HCT116 (cell line): Measurements from ENCODE around the gene RAD51AP1. TPM values are rescaled to one million over a fixed set of nuclear protein-coding genes. Genes with fewer than 3 reads are reported as not detected.

Experiments
- ATAC-seq: fragments of 200-7000 bp; cut with Tn5 transposase; 2 replicates; pipeline ENCODE4 v1.9.1; 2020; ENCODE audit warnings: mild to moderate bottlenecking, moderate library complexity
- BruUV-seq: library from RNA; stranded (reverse); fragments of 400-500 nt; replicated peaks from 2 replicates; lab custom pipeline; 2021; lab: Mats Ljungman, UMichigan
- CTCF ChIA-PET: fragments of 300-600 bp; sonication (Branson Sonifier 250); formaldehyde crosslinking; loops from one replicate; lab custom pipeline; 2021; ENCODE audit warnings: antibody characterized with exemption; lab: Charles Lee
- POLR2A ChIA-PET: fragments of 300-600, 350-600 bp; sonication (Branson Sonifier 250); formaldehyde crosslinking; loops from one replicate; lab custom pipeline; 2021; ENCODE audit warnings: antibody characterized with exemption; lab: Charles Lee
- RAD21 ChIA-PET, 2 experiments: fragments of 300-600 bp; sonication (Branson Sonifier 250); formaldehyde crosslinking; loops; one replicate each; lab custom pipeline; 2023; ENCODE audit warnings: low total read pairs in 2 of 2; ENCODE audit not compliant: uncharacterized antibody in 2 of 2, unreplicated experiment in 2 of 2, low non-redundant PET in 1 of 2; lab: Charles Lee
- DNase-seq: peaks from one replicate; pipeline ENCODE4 v3.0.0-alpha.2; 2010; ENCODE audit warnings: low read depth, low spot score
- H2AFZ ChIP-seq: fragments of 200-600 bp; shearing (Covaris generic), sonication (generic); 2 replicates; pipeline ENCODE4 v1.6.1; 2017; ENCODE audit warnings: low read depth, mixed run types, mixed read lengths, antibody characterized with exemption, low read length; ENCODE audit not compliant: poor library complexity, severe bottlenecking
- H3K27ac ChIP-seq: 2 replicates; pipeline ENCODE4 v1.5.1; 2012; ENCODE audit warnings: low read depth, low read length
- H3K27me3 ChIP-seq: fragments of 200-600 bp; sonication (generic); 2 replicates; pipeline ENCODE4 v1.6.1; 2016; ENCODE audit warnings: mixed run types, low read length, mixed read lengths; ENCODE audit not compliant: insufficient read depth
- H3K36me3 ChIP-seq, 2 experiments: fragments of 200-500 bp in 1 of 2; fragments of 200-600 bp in 1 of 2; sonication (Bioruptor generic) in 1 of 2; sonication (generic) in 1 of 2; 2 replicates each; pipeline versions ENCODE4 v1.5.1 to v1.6.1; 2014 to 2016; ENCODE audit warnings: low read length in 2 of 2, inconsistent platforms in 1 of 2, mixed read lengths in 1 of 2, mixed run types in 1 of 2; ENCODE audit not compliant: insufficient read depth in 2 of 2, control insufficient read depth in 1 of 2
- H3K4me1 ChIP-seq, 2 experiments: fragments of 200-600 bp in 1 of 2; sonication (generic) in 1 of 2; 2 replicates each; pipeline versions ENCODE4 v1.5.1 to v1.6.1; 2012 to 2017; ENCODE audit warnings: low read length in 2 of 2, inconsistent platforms in 1 of 2, mild to moderate bottlenecking in 1 of 2, mixed read lengths in 1 of 2, mixed run types in 1 of 2, moderate library complexity in 1 of 2; ENCODE audit not compliant: insufficient read depth in 2 of 2, control insufficient read depth in 1 of 2
- H3K4me2 ChIP-seq: fragments of 200-600 bp; sonication (generic); 2 replicates; pipeline ENCODE4 v1.6.1; 2017; ENCODE audit warnings: mixed run types, low read length, mixed read lengths
- H3K4me3 ChIP-seq, 2 experiments: fragments of 200-600 bp in 1 of 2; sonication (generic) in 1 of 2; replicated peaks in 1 of 2; 2 replicates each; pipeline ENCODE4 v1.5.1; 2011 to 2016; ENCODE audit warnings: low read length in 2 of 2, control low read depth in 1 of 2, low read depth in 1 of 2, mild to moderate bottlenecking in 1 of 2, mixed read lengths in 1 of 2, mixed run types in 1 of 2
- H3K79me2 ChIP-seq: fragments of 200-600 bp; sonication (generic); 2 replicates; pipeline ENCODE4 v1.6.1; 2017; ENCODE audit warnings: mild to moderate bottlenecking, mixed run types, low read length, moderate library complexity, mixed read lengths; ENCODE audit not compliant: insufficient read depth
- H3K9ac ChIP-seq: fragments of 200-600 bp; sonication (generic); 2 replicates; pipeline ENCODE4 v1.6.1; 2016; ENCODE audit warnings: low read length, mixed read lengths
- H3K9me2 ChIP-seq: fragments of 200-600 bp; sonication (generic), shearing (Covaris generic); 2 replicates; pipeline ENCODE4 v1.6.1; 2017; ENCODE audit warnings: mixed run types, mild to moderate bottlenecking, moderate library complexity; ENCODE audit not compliant: insufficient read depth
- H3K9me3 ChIP-seq, 2 experiments: fragments of 200-500 bp in 1 of 2; fragments of 200-600 bp in 1 of 2; sonication (Bioruptor generic) in 1 of 2; sonication (generic) in 1 of 2; 2 replicates each; pipeline ENCODE4 v1.6.1; 2014 to 2017; ENCODE audit warnings: low read length in 2 of 2, mixed read lengths in 2 of 2, inconsistent platforms in 1 of 2, low read depth in 1 of 2, mild to moderate bottlenecking in 1 of 2, mixed run types in 1 of 2, moderate library complexity in 1 of 2; ENCODE audit not compliant: control insufficient read depth in 1 of 2, insufficient read depth in 1 of 2
- H4K20me1 ChIP-seq: fragments of 200-600 bp; sonication (generic), shearing (Covaris generic); 2 replicates; pipeline ENCODE4 v1.6.1; 2017; ENCODE audit warnings: mixed run types, mild to moderate bottlenecking, moderate library complexity; ENCODE audit not compliant: insufficient read depth
- CBX3 ChIP-seq: IDR thresholded peaks from 2 replicates; pipeline ENCODE4 v1.6.1; 2012; ENCODE audit warnings: low read depth
- EGR1 ChIP-seq: IDR thresholded peaks from 2 replicates; pipeline ENCODE4 v1.6.1; 2012; ENCODE audit warnings: low read depth
- JUND ChIP-seq: IDR thresholded peaks from 2 replicates; pipeline ENCODE4 v1.6.1; 2012
- POLR2A ChIP-seq: IDR thresholded peaks from 2 replicates; pipeline ENCODE4 v1.7.0; 2011; ENCODE audit warnings: borderline replicate concordance; ENCODE audit not compliant: insufficient read depth, insufficient read length; ENCODE audit errors: extremely low read depth
- POLR2AphosphoS5 ChIP-seq: IDR thresholded peaks from 2 replicates; pipeline ENCODE4 v1.6.1; 2011; ENCODE audit warnings: mild to moderate bottlenecking, low read depth, low read length, moderate library complexity
- RAD21 ChIP-seq: IDR thresholded peaks from 2 replicates; pipeline ENCODE4 v1.6.1; 2012; ENCODE audit warnings: low read depth, mild to moderate bottlenecking
- SIN3A ChIP-seq: IDR thresholded peaks from 2 replicates; pipeline ENCODE4 v1.6.1; 2012; ENCODE audit warnings: low read depth
- SP1 ChIP-seq: IDR thresholded peaks from 2 replicates; pipeline ENCODE4 v1.6.1; 2012; ENCODE audit warnings: low read depth
- SRF ChIP-seq: IDR thresholded peaks from 2 replicates; pipeline ENCODE4 v1.6.1; 2012; ENCODE audit warnings: low read depth
- TCF7L2 ChIP-seq: IDR thresholded peaks from 2 replicates; pipeline ENCODE4 v1.7.0; 2011; ENCODE audit warnings: borderline replicate concordance, inconsistent platforms; ENCODE audit not compliant: insufficient read depth, insufficient read length; ENCODE audit errors: extremely low read depth
- YY1 ChIP-seq: IDR thresholded peaks from 2 replicates; pipeline ENCODE4 v1.6.1; 2011; ENCODE audit warnings: low read length, low read depth, moderate library complexity, mild to moderate bottlenecking; ENCODE audit not compliant: insufficient replicate concordance; ENCODE audit errors: extremely low read depth
- ZFX ChIP-seq: fragments of 450-650 bp; IDR thresholded peaks from 2 replicates; pipeline ENCODE4 v1.6.1; 2017
- ZNF274 ChIP-seq: fragments of 200-500 bp; sonication (Bioruptor generic); IDR thresholded peaks from 2 replicates; pipeline ENCODE4 v1.6.1; 2014; ENCODE audit warnings: mild to moderate bottlenecking, low read depth, low read length, inconsistent platforms
- intact Hi-C: fragments of 100-400 bp; cut with micrococcal nuclease; formaldehyde crosslinking; loops from 2 replicates; pipeline ENCODE4 v1.10.0; 2022
- total RNA-seq: library from RNA; stranded (reverse); gene quantifications from one replicate; pipeline ENCODE4 v1.2.1, GENCODE V29; 2021; ENCODE audit not compliant: unreplicated experiment
- TF ChIP-seq, protein P1 (sequence below): IDR thresholded peaks from 2 replicates; pipeline ENCODE4 v1.6.1; 2012
- TF ChIP-seq, protein P2 (sequence below): IDR thresholded peaks from 2 replicates; pipeline ENCODE4 v1.6.1; 2012; ENCODE audit warnings: low read depth

The RAD51AP1 gene
- total RNA-seq, 1 experiment from 2014 or later = 28.2 TPM

DNA sequence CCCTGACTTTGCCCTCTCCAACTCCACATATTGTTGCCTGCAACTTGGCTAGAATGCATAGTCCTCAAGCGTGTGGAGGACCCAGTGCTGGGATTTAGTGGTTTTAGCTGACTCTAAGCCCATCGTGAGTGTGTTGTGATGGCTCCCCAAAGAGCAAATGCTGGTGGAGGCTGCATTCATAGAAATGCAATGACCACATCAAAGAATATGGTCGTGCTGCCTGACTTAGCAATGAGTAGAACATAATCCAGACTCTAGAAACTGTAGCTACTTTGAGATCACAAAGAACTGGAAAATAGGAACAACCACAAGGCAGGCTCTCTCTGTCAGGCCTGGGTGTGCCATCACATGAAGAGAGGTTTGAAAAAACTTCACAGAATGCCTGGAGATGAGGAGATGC lies 24.6 kb downstream of the RAD51AP1 start:
- TF ChIP-seq POLR2AphosphoS5 (no peak), EGR1 (no peak), SIN3A (no peak), SRF (no peak), JUND (no peak)
- TF ChIP-seq, protein P1, sequence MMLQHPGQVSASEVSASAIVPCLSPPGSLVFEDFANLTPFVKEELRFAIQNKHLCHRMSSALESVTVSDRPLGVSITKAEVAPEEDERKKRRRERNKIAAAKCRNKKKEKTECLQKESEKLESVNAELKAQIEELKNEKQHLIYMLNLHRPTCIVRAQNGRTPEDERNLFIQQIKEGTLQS = no peak
- no peak overlapping the region for H3K27ac ChIP-seq
- no peak overlapping the region for H3K9ac ChIP-seq
- ATAC-seq (no peak), DNase-seq (no peak)
- intact Hi-C loops = no loop called here
- no peak overlapping the region for H3K4me2 ChIP-seq
- no peaks in the 10 kb centered on the region for H3K9me2 ChIP-seq
- H2AFZ ChIP-seq = no peak overlapping the region
- POLR2A ChIA-PET = no interaction called here
- H3K79me2 ChIP-seq = no peaks in the 10 kb centered on the region
- BruUV-seq = no TSS peak
- peaks cover 3% of the 10 kb centered on the region in 2 experiments; a peak in 3 of 4 replicates for H3K36me3 ChIP-seq
- H3K9me3 ChIP-seq = no peaks in the 10 kb centered on the region
- H3K4me1 ChIP-seq = peaks cover 0 to 3% of the 10 kb centered on the region in 2 experiments; a peak in 1 of 4 replicates
- RAD21 ChIA-PET = no interaction called here
- CTCF ChIA-PET = no interaction called here
- H3K27me3 ChIP-seq = no peaks in the 10 kb centered on the region
- H4K20me1 ChIP-seq = no peaks in the 10 kb centered on the region
- H3K4me3 ChIP-seq = no peak overlapping the region

DNA sequence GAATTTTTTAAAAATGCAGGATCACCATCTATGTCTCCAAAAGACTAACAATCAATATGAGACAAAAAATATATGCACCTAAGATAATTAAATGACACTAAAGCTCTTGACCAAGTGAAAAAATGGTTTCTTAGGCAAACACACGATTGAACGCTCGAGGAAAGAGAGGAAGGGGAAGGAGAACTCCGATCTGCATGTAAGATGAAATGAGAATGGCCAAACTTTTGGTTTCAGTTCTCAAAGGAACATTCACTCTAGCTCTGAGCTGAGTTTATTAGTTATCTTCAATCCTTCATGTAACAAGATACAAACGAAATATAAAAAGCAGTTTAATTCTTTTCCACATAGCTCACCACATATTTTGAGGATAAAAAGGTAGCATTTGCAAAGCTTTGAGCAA lies 26.1 kb downstream of the RAD51AP1 start:
- ChIA-PET RAD21 (no interaction called here), CTCF (no interaction called here), POLR2A (no interaction called here)
- Histone ChIP-seq H3K9me3 (no peaks in the 10 kb centered on the region), H3K27me3 (no peaks in the 10 kb centered on the region), H3K79me2 (no peaks in the 10 kb centered on the region), H3K4me3 (no peak overlapping the region), H3K9me2 (no peaks in the 10 kb centered on the region), H3K9ac (no peak overlapping the region), H3K4me1 (peaks cover 0 to 3% of the 10 kb centered on the region in 2 experiments; a peak in 1 of 4 replicates), H4K20me1 (no peaks in the 10 kb centered on the region), H3K36me3 (no peaks in the 10 kb centered on the region; a peak in 2 of 4 replicates), H2AFZ (no peak overlapping the region), H3K4me2 (no peak overlapping the region), H3K27ac (no peak overlapping the region)
- DNase-seq (no peak), ATAC-seq (no peak)
- no TSS peak for BruUV-seq
- intact Hi-C loops = no loop called here
- TF ChIP-seq SP1 (no peak), ZNF274 (no peak), JUND (no peak), POLR2A (no peak), EGR1 (no peak), POLR2AphosphoS5 (no peak), TCF7L2 (no peak), YY1 (no peak), ZFX (no peak), SRF (no peak), RAD21 (no peak), CBX3 (no peak)
- TF ChIP-seq, protein P2, sequence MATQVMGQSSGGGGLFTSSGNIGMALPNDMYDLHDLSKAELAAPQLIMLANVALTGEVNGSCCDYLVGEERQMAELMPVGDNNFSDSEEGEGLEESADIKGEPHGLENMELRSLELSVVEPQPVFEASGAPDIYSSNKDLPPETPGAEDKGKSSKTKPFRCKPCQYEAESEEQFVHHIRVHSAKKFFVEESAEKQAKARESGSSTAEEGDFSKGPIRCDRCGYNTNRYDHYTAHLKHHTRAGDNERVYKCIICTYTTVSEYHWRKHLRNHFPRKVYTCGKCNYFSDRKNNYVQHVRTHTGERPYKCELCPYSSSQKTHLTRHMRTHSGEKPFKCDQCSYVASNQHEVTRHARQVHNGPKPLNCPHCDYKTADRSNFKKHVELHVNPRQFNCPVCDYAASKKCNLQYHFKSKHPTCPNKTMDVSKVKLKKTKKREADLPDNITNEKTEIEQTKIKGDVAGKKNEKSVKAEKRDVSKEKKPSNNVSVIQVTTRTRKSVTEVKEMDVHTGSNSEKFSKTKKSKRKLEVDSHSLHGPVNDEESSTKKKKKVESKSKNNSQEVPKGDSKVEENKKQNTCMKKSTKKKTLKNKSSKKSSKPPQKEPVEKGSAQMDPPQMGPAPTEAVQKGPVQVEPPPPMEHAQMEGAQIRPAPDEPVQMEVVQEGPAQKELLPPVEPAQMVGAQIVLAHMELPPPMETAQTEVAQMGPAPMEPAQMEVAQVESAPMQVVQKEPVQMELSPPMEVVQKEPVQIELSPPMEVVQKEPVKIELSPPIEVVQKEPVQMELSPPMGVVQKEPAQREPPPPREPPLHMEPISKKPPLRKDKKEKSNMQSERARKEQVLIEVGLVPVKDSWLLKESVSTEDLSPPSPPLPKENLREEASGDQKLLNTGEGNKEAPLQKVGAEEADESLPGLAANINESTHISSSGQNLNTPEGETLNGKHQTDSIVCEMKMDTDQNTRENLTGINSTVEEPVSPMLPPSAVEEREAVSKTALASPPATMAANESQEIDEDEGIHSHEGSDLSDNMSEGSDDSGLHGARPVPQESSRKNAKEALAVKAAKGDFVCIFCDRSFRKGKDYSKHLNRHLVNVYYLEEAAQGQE = no peak
- TF ChIP-seq, protein P1 = no peak
